GM20000 (cell line): ENCODE results near the gene DSCAML1.
A peak's percentile ranks its signal among the peaks of the same experiment; 100 is the strongest.

Source experiments
- DNase-seq: peaks from one replicate; pipeline ENCODE4 v3.0.0; 2012; ENCODE audit warnings: low spot score
- TF ChIP-seq, protein P1 (sequence below): IDR thresholded peaks from 2 replicates; pipeline ENCODE4 v1.5.1; 2012; ENCODE audit warnings: mild to moderate bottlenecking, control low read depth; ENCODE audit errors: extremely low read depth, missing control alignments

The DSCAML1 gene

DNA sequence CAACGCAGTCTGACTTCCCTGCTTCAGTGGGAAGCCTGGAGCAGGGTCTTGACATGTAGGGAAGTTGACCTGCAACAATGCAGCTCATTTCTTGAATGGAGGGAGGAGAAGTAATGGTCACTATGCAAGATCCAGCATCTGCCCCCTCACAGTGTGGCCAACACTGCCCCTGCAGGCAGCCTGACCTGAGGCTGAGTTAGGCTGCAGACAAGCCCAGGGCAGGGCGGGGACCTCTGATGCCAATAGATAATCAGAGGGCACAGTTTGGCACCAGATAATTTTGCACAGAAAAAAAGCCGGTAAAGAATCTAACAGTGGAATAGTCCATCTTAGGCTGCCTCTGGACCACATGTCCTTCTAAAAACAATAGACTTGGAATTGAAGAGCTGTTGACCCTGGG lies 182.3 kb downstream of the DSCAML1 start:
- TF ChIP-seq, protein P1, sequence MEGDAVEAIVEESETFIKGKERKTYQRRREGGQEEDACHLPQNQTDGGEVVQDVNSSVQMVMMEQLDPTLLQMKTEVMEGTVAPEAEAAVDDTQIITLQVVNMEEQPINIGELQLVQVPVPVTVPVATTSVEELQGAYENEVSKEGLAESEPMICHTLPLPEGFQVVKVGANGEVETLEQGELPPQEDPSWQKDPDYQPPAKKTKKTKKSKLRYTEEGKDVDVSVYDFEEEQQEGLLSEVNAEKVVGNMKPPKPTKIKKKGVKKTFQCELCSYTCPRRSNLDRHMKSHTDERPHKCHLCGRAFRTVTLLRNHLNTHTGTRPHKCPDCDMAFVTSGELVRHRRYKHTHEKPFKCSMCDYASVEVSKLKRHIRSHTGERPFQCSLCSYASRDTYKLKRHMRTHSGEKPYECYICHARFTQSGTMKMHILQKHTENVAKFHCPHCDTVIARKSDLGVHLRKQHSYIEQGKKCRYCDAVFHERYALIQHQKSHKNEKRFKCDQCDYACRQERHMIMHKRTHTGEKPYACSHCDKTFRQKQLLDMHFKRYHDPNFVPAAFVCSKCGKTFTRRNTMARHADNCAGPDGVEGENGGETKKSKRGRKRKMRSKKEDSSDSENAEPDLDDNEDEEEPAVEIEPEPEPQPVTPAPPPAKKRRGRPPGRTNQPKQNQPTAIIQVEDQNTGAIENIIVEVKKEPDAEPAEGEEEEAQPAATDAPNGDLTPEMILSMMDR, result no peak
- no peak for DNase-seq

DNA sequence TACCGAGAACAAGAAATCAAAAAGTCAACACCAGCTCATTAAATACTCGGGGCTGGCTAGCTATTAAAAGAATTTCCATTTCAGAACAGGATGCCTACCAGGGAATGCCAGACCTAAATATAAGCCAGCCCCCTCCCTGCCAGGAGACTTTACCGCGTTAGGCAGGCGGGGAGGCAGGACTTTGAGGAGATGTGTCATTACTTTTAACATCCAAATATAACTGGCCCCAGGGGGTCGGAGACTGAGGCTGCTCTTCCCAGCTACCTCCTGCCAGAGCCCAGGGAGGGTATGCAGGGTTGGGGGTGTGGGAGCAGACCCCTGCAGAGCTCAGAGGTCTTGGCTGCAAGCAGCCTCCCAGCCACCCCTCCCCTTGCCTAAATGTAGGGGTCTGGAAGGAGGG lies 183.5 kb downstream of the DSCAML1 start:
- no peak for DNase-seq
- TF ChIP-seq, protein P1, result no peak

DNA sequence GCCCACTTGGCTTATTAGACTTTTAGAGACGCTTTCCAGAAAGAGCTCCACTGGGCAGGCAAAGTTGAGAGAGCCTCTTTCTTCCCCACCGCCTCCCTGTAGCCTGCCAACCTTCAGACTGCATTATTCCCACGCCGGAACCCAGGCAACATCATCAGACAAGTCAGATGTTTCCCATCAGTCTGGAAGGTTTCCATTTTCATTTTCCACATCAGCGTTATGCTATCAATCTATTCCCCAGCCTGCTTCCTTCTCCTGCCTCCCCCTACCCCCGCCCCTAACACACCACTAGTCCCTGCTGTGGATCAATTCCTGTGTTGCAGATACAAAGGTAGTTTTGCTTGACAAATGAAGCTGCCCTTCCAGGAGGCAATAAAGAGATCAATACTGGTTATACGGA lies 184.8 kb downstream of the DSCAML1 start:
- TF ChIP-seq, protein P1, result no peak
- DNase-seq, result no peak

DNA sequence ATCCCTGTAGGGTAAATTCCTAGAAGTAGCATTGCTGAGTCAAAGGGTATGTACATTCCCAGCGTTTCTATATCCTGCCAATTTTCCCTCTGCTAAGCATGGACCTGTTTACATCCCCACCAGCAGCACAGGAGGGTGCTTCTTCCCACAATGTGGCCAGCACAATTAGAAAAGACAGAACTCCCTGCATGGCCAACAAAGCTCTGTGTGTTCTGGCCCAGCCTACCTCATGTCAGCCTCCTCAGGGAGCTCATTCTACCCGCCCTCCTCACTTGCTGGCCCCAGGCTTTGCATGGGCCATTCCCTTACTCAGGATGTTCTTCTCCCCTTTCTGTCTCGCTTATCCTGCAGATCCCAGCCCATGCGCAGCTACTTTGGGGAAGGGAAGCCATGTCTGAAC lies 186.1 kb downstream of the DSCAML1 start:
- no peak for DNase-seq

DNA sequence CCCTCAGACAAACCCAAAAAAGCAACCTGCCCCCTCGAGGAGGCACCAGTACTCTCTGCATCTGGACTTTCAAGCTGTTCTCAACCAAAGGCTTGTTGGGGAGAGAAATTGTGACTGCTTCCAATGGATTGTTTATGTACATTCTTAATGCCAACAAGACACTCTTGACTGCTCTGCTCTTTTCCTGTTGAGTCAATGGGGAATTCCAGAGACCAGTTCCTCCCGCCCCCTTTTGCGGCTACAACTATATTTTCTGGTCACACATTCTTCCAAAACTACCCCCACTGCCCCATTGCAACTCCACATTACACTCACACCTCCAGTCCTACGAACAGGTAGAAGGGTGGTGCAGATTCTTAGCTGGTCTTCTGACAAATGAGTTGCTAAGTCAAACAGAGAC lies 187.0 kb downstream of the DSCAML1 start:
- TF ChIP-seq, protein P1, result no peak
- peak; percentile 35 for DNase-seq

More for the DNA sequence above, 186.1 kb downstream of the DSCAML1 start:
- TF ChIP-seq, protein P1, result no peak

DNA sequence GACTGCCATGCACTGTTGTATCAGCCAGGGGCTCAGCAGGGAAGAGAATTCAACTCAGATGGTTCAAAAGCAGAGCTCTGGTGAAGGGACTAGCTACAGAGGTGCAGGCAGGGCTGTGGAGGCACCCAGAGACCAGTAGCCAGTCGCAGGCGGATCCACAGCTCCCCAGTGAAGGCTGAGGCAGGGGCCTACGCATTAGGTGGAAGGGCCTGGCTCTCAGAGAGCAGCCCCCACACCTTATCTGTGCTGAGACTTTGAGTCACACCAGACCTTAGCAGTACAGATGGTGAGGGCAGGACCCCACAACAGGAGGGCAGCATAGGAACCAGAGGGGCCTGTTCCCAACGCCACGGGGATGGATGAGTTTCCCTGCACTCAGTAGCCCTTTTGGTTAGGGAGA lies 189.6 kb downstream of the DSCAML1 start:
- TF ChIP-seq, protein P1, result no peak
- no peak for DNase-seq

DNA sequence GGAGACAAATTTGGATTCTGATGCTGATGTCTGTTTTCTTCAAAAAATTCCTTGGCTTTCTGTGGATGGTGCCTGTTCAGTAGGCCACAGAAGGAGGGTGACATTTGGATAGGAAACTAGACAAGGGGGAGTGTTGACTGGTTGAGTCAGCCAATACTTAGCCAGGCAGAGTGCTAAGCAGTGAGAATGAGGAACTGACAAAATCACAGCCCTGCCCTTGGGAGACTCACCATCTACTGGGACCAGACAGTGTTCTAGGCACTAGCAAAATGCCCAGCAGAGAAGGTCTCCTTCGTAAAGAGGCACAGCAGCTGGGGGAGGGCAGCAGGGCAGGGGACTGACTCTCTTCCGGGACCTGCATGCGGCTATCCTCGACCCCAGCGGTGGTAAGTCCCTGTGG lies 190.2 kb downstream of the DSCAML1 start:
- TF ChIP-seq, protein P1, result no peak
- DNase-seq, result peak; percentile 51
